ENCODE data around the gene SAP30BP. TPM values are rescaled to one million over a fixed set of nuclear protein-coding genes. Genes with fewer than 3 reads are reported as not detected.

The SAP30BP gene
- total and polyA plus RNA-seq, 2 of the 13 experiments (the other 11 are each of a cell fraction or from before 2014, with no cell fraction given), result 67.7 to 99.4 TPM

DNA sequence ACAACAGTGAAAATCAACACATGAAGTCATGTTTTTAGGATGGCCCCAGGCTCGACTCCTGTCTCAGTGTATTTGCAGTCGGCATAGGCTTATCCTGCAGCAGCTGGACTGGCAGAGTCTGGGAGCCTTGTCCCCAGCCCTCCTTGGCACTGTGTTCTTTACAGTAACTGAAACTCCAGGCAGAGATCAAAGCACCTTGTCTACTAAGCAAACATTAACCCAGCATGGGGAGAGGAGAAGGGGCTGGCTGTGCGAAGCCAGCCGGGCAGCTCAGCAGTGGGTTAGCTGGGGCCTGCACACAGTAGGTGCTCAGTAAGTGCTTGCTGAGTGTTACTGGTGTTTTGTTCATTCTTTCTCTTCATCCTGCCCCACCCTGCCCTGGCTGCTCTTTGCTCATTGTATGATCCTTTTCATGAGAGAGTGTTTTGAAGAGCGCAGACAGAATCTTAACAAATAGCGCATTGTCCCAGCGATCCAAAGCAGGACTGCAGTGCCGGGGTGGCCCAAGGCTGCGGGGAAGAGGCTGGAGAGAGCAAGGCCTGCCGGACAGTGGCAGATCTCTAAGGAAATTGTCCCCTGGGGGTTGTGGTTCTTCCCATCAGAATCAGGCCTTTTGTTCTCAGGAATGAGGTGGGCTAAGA, 30.6 kb downstream of the SAP30BP start (continued):
- TF ChIP-seq CBX5 (CRISPR knock-in tag; IDR thresholded peaks at IDR 0.05; ENCODE audit: borderline replicate concordance), result no peak
- TF ChIP-seq, protein P1, sequence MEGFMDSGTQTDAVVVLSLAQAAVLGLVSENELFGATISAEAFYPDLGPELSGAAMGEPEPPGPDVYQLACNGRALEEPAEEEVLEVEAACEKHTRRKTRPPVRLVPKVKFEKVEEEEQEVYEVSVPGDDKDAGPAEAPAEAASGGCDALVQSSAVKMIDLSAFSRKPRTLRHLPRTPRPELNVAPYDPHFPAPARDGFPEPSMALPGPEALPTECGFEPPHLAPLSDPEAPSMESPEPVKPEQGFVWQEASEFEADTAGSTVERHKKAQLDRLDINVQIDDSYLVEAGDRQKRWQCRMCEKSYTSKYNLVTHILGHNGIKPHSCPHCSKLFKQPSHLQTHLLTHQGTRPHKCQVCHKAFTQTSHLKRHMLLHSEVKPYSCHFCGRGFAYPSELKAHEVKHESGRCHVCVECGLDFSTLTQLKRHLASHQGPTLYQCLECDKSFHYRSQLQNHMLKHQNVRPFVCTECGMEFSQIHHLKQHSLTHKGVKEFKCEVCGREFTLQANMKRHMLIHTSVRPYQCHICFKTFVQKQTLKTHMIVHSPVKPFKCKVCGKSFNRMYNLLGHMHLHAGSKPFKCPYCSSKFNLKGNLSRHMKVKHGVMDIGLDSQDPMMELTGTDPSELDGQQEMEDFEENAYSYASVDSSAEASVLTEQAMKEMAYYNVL (CRISPR knock-in tag; IDR thresholded peaks at IDR 0.05; ENCODE audit: borderline replicate concordance), result no peak
- no peak for TF ChIP-seq NFAT5 (CRISPR knock-in tag; IDR thresholded peaks at IDR 0.05)
- TF ChIP-seq REXO4 (CRISPR knock-in tag; IDR thresholded peaks at IDR 0.05; ENCODE audit: borderline replicate concordance), result no peak
- TF ChIP-seq ZFP62 (CRISPR knock-in tag; IDR thresholded peaks at IDR 0.05), result no peak
- TF ChIP-seq ZNF790 (CRISPR knock-in tag; IDR thresholded peaks at IDR 0.05; ENCODE audit: borderline replicate concordance), result no peak
- TF ChIP-seq DMTF1 (CRISPR knock-in tag; IDR thresholded peaks at IDR 0.05), result no peak
- no peak for TF ChIP-seq PCBP2 (optimal IDR thresholded peaks at IDR 0.05; ENCODE audit: low read depth, low read length, poor library complexity, severe bottlenecking)
- no peak for TF ChIP-seq SP140L (CRISPR knock-in tag; IDR thresholded peaks at IDR 0.05; ENCODE audit: borderline replicate concordance)
- TF ChIP-seq SCMH1 (CRISPR knock-in tag; IDR thresholded peaks at IDR 0.05; ENCODE audit: borderline replicate concordance), result no peak
- no peak for TF ChIP-seq RFX1 (IDR thresholded peaks at IDR 0.05)
- TF ChIP-seq, protein P2, sequence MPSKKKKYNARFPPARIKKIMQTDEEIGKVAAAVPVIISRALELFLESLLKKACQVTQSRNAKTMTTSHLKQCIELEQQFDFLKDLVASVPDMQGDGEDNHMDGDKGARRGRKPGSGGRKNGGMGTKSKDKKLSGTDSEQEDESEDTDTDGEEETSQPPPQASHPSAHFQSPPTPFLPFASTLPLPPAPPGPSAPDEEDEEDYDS (CRISPR knock-in tag; IDR thresholded peaks at IDR 0.05), result peak; percentile 40; the same call in 1 of the 2 replicates
- peak; percentile 99 for TF ChIP-seq ZKSCAN8 (CRISPR knock-in tag; IDR thresholded peaks at IDR 0.05; ENCODE audit: borderline replicate concordance)
- TF ChIP-seq, protein P3, sequence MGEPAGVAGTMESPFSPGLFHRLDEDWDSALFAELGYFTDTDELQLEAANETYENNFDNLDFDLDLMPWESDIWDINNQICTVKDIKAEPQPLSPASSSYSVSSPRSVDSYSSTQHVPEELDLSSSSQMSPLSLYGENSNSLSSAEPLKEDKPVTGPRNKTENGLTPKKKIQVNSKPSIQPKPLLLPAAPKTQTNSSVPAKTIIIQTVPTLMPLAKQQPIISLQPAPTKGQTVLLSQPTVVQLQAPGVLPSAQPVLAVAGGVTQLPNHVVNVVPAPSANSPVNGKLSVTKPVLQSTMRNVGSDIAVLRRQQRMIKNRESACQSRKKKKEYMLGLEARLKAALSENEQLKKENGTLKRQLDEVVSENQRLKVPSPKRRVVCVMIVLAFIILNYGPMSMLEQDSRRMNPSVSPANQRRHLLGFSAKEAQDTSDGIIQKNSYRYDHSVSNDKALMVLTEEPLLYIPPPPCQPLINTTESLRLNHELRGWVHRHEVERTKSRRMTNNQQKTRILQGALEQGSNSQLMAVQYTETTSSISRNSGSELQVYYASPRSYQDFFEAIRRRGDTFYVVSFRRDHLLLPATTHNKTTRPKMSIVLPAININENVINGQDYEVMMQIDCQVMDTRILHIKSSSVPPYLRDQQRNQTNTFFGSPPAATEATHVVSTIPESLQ (CRISPR knock-in tag; conservative IDR thresholded peaks at IDR 0.05), result no peak
- TF ChIP-seq IRF9 (CRISPR knock-in tag; IDR thresholded peaks at IDR 0.05; ENCODE audit: borderline replicate concordance), result no peak
